OCI-LY1 (cell line): ENCODE results near the gene LAMA1.

ENCODE experiments used
- EZH2 ChIP-seq: fragments of 200-600 bp; sonication (generic), shearing (Covaris generic); IDR thresholded peaks from 2 replicates; pipeline ENCODE4 v1.8.0; 2017; ENCODE audit warnings: borderline replicate concordance, mixed run types, mild to moderate bottlenecking, antibody characterized with exemption, low read length, moderate library complexity, mixed read lengths
- TF ChIP-seq, protein P1 (sequence below): fragments of 200-600 bp; sonication (generic), shearing (Covaris generic); IDR thresholded peaks from 2 replicates; pipeline ENCODE4 v1.5.1; 2017; ENCODE audit warnings: mild to moderate bottlenecking, antibody characterized with exemption, low read length, moderate library complexity, mixed read lengths

DNA sequence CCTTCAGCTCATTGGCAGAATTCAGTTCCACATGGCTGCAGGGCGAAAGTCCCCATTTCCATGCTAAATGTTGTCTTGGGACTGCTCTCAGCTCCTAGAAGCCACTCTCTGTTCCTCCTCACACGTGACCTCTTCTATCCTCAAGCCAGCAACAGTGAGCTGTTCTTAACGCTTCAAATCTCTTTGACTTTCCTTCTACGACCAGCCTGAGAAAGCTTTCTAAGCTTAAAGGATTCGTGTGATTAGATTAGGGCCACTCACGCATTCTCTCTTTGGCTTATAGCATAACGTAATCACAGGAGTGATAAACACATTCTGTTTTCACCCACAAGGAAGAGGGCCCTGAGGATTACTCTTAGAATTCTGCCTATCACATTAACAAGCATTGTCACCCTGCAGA is 29.8 kb upstream of the LAMA1 start:
- TF ChIP-seq, protein P1, sequence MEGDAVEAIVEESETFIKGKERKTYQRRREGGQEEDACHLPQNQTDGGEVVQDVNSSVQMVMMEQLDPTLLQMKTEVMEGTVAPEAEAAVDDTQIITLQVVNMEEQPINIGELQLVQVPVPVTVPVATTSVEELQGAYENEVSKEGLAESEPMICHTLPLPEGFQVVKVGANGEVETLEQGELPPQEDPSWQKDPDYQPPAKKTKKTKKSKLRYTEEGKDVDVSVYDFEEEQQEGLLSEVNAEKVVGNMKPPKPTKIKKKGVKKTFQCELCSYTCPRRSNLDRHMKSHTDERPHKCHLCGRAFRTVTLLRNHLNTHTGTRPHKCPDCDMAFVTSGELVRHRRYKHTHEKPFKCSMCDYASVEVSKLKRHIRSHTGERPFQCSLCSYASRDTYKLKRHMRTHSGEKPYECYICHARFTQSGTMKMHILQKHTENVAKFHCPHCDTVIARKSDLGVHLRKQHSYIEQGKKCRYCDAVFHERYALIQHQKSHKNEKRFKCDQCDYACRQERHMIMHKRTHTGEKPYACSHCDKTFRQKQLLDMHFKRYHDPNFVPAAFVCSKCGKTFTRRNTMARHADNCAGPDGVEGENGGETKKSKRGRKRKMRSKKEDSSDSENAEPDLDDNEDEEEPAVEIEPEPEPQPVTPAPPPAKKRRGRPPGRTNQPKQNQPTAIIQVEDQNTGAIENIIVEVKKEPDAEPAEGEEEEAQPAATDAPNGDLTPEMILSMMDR: no peak
- TF ChIP-seq EZH2: no peak
